ENCODE results near the gene LRIG1. TPM values are rescaled to one million over a fixed set of nuclear protein-coding genes. Genes with fewer than 3 reads are reported as not detected.

Gene LRIG1
- polyA plus RNA-seq, 6 donors from 2014 or later = 9.8 to 20.7 (median 12.5) TPM

- ATAC-seq (ENCODE audit: low read depth in 2 of 2) (no peak), DNase-seq (no peak)
- Mint-ChIP-seq H3K36me3 (no peaks in the 10 kb centered on the region), H3K27ac (peak overlapping the region in 5 of 6 donors; percentile 34 to 91 (median 71)), H3K4me3 (peak overlapping the region; percentile 81 to 95 (median 89)), H3K4me1 (peaks cover 14 to 24% (median 20%) of the 10 kb centered on the region in 3 donors), H3K9me3 (no peaks in the 10 kb centered on the region), H3K27me3 (peaks cover 20 to 37% (median 37%) of the 10 kb centered on the region in 3 donors)
Measured at GRCh38 chr3:66501483-66502244, 842 bp upstream of the LRIG1 start.

DNA sequence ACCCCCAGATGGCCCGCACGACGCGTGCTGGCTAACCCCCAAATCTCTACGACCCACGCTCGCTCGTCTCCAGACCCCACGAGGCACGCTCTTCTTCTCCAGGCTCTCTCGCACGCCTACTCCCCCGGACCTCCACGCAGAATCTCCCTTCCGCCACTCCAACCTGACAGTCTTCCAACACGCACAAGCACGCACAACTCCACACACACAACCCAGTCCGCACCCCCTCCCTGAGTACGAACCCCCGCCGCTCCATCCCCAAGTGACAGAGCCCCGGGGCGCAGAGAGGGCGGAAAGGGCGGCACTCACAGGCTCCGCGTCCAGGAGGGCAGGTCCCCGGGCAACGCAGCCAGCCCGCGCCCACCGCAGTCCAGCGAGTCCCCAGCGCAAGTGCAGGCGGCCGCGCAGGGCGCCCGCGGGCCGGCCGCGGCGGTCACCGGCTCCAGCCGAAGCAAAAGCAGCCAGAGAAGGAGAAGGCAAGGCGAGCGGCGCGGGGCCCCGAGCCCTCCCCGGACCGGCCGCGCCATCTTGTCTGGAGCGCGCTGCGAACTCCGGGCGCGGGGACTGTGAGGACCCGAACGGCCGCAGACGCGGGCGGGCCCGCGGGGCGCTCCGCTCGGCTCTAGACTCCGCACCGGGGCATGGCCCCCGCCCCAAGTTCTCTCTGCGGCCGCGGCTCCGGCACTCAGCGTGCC lies 794 bp downstream of the LRIG1 start:
- peak overlapping the region in 1 of 6 donors; percentile 96 for H3K27ac Mint-ChIP-seq
- peak overlapping the region; percentile 81 to 94 (median 93) for H3K4me3 Mint-ChIP-seq
- H3K4me1 Mint-ChIP-seq = peaks cover 14 to 32% (median 28%) of the 10 kb centered on the region in 3 donors
- H3K27me3 Mint-ChIP-seq = peaks cover 36 to 49% (median 48%) of the 10 kb centered on the region in 3 donors
- ATAC-seq (ENCODE audit: low read depth in 2 of 2) = peak; percentile 10 to 16
- H3K9me3 Mint-ChIP-seq = no peaks in the 10 kb centered on the region
- peaks cover 0 to 7% of the 10 kb centered on the region in 2 donors for H3K36me3 Mint-ChIP-seq
- peak; percentile 31 for DNase-seq

DNA sequence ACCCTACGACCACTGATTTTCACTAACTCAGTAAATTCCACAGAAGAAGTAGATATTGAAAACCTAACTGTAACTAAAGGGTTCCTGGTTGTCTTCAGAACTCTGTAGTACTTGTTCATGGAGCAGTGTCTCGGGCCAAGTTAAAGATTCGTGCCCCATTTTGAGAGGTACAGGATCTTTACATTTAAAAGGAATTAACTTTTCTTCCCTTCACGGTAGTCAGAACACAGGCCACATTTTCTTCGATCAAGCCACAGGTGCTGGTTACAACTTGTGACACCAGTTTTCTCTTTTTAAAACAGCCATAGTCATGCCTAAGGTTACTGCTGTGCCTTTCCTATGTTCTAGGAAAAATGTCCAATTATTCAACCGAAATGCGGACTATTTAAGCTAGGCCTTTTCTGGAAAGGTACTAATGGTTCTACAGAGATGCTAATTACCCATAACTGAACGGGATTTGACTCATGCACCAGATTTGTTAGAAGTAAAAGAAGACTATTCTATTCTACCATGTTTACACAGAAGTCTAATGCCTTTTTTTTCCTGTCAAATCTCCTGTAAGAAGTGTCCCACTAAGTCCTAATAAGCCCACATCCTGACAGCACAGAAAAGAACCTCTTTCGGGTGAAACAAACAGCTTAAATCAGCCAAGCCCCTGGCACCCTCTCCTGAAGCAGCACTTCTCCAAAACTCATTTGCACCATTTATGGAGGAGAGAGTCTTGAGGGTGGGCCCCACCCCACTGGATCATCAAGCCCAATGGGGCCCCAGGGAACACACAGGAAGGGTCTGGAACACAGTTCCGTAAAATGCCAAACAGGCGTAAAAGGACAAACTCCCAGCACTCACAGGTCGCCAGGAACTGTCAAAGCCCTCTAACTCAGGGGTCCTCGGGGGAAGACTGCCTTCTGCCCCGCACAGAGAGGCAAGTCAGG lies 1.9 kb downstream of the LRIG1 start:
- DNase-seq (no peak), ATAC-seq (ENCODE audit: low read depth in 2 of 2) (no peak)
- Mint-ChIP-seq H3K9me3 (no peaks in the 10 kb centered on the region), H3K4me1 (peaks cover 14 to 32% (median 28%) of the 10 kb centered on the region in 3 donors), H3K36me3 (peaks cover 0 to 7% of the 10 kb centered on the region in 2 donors), H3K4me3 (peak overlapping the region; percentile 81 to 94 (median 93)), H3K27me3 (peaks cover 40 to 54% (median 43%) of the 10 kb centered on the region in 3 donors), H3K27ac (peak overlapping the region in 2 of 6 donors; percentile 63 to 96)

- H3K9me3 Mint-ChIP-seq = no peaks in the 10 kb centered on the region
- H3K27ac Mint-ChIP-seq = no peak overlapping the region
- peak overlapping the region in 3 of 8 donors; percentile 37 to 93 (median 86) for H3K4me3 Mint-ChIP-seq
- peaks cover 0 to 7% of the 10 kb centered on the region in 2 donors for H3K36me3 Mint-ChIP-seq
- ATAC-seq (ENCODE audit: low read depth in 2 of 2) = no peak
- DNase-seq = no peak
- peaks cover 14 to 36% (median 32%) of the 10 kb centered on the region in 3 donors for H3K4me1 Mint-ChIP-seq
- peaks cover 36 to 62% (median 48%) of the 10 kb centered on the region in 3 donors for H3K27me3 Mint-ChIP-seq
Measured at GRCh38 chr3:66497985-66498671, 2.7 kb downstream of the LRIG1 start.

- H3K27ac Mint-ChIP-seq = no peak overlapping the region
- H3K36me3 Mint-ChIP-seq = peaks cover 0 to 7% of the 10 kb centered on the region in 2 donors
- DNase-seq (no peak), ATAC-seq (ENCODE audit: low read depth in 2 of 2) (no peak)
- peak overlapping the region in 1 of 8 donors; percentile 4 for H3K4me3 Mint-ChIP-seq
- no peaks in the 10 kb centered on the region for H3K9me3 Mint-ChIP-seq
- peaks cover 14 to 36% (median 32%) of the 10 kb centered on the region in 3 donors for H3K4me1 Mint-ChIP-seq
- H3K27me3 Mint-ChIP-seq = peaks cover 43 to 62% (median 49%) of the 10 kb centered on the region in 3 donors
Measured at GRCh38 chr3:66497288-66497984, 3.4 kb downstream of the LRIG1 start.

GRCh38 chr3:66496746-66497145 lies 4.1 kb downstream of the LRIG1 start:
- peaks cover 49 to 62% (median 55%) of the 10 kb centered on the region in 3 donors for H3K27me3 Mint-ChIP-seq
- DNase-seq (no peak), ATAC-seq (ENCODE audit: low read depth in 2 of 2) (no peak)
- H3K4me3 Mint-ChIP-seq = peak overlapping the region in 1 of 8 donors; percentile 0
- peaks cover 14 to 36% (median 31%) of the 10 kb centered on the region in 3 donors for H3K4me1 Mint-ChIP-seq
- no peaks in the 10 kb centered on the region for H3K9me3 Mint-ChIP-seq
- peaks cover 0 to 7% of the 10 kb centered on the region in 2 donors for H3K36me3 Mint-ChIP-seq
- no peak overlapping the region for H3K27ac Mint-ChIP-seq

DNA sequence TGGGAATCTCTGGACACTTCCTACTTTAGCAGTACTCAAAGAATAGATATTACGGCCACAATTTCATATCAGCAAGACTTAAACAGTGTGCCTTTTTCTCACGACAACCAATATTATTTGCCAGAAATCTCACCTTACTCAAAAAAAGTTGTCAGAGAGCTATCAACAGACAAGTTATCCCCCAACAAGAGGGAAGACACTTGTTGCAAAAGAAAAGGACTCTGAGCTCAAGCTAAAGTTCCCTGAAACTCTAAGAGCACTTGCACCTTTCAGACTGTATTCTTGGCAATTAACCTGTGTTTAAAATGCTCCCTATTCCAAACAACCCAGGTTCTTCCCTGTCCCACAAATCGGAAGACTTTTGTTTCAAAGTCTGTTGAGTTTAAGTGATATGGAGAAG lies 4.5 kb downstream of the LRIG1 start:
- peaks cover 14 to 32% (median 27%) of the 10 kb centered on the region in 3 donors for H3K4me1 Mint-ChIP-seq
- no peak for ATAC-seq (ENCODE audit: low read depth in 2 of 2)
- peaks cover 49 to 62% (median 55%) of the 10 kb centered on the region in 3 donors for H3K27me3 Mint-ChIP-seq
- H3K4me3 Mint-ChIP-seq = no peak overlapping the region
- H3K36me3 Mint-ChIP-seq = peaks cover 0 to 7% of the 10 kb centered on the region in 2 donors
- H3K27ac Mint-ChIP-seq = no peak overlapping the region
- DNase-seq = no peak
- H3K9me3 Mint-ChIP-seq = no peaks in the 10 kb centered on the region

GRCh38 chr3:66495668-66496045 lies 5.2 kb downstream of the LRIG1 start:
- DNase-seq (no peak), ATAC-seq (ENCODE audit: low read depth in 2 of 2) (no peak)
- Mint-ChIP-seq H3K27me3 (peaks cover 46 to 57% (median 55%) of the 10 kb centered on the region in 3 donors), H3K4me1 (peaks cover 11 to 29% (median 23%) of the 10 kb centered on the region in 3 donors), H3K4me3 (no peak overlapping the region), H3K27ac (no peak overlapping the region), H3K9me3 (no peaks in the 10 kb centered on the region), H3K36me3 (peaks cover 0 to 7% of the 10 kb centered on the region in 2 donors)

DNA sequence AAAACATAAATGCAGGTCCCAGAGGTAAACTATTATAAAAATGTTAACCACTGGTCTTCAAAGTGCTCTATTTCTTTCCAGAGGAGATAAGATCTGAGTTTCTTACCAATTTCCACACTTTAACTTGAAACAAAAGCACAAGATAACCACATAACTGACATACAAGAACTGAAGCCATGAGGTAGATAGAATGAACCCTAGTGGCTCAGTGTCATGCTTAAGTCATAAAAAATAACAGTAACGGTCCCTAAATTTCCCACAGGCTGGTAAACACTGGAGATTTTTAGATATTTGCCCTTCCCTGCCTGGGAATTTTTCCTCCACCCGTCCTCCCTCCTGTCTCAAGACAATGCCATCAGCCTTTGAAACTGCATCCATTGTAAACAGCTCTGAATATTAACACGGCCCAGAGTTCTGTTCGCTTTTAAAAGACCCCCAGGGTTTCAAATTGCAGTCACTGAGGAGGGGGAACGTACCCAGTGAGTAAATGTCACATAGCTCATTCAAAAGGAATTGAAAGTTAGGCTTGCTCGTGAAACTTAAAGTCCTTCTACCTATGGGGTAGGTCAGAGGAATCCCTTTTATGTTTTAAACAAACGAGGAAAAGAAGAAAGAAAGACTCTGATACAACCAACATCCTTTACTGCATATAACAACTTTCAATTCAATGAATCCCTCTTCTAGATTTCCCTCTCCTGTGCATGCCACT lies 5.7 kb downstream of the LRIG1 start:
- Mint-ChIP-seq H3K27me3 (peaks cover 46 to 57% (median 55%) of the 10 kb centered on the region in 3 donors), H3K36me3 (peaks cover 0 to 7% of the 10 kb centered on the region in 2 donors), H3K27ac (no peak overlapping the region), H3K4me3 (no peak overlapping the region), H3K9me3 (no peaks in the 10 kb centered on the region), H3K4me1 (peaks cover 13 to 32% (median 26%) of the 10 kb centered on the region in 3 donors)
- DNase-seq (no peak), ATAC-seq (ENCODE audit: low read depth in 2 of 2) (no peak)

DNA sequence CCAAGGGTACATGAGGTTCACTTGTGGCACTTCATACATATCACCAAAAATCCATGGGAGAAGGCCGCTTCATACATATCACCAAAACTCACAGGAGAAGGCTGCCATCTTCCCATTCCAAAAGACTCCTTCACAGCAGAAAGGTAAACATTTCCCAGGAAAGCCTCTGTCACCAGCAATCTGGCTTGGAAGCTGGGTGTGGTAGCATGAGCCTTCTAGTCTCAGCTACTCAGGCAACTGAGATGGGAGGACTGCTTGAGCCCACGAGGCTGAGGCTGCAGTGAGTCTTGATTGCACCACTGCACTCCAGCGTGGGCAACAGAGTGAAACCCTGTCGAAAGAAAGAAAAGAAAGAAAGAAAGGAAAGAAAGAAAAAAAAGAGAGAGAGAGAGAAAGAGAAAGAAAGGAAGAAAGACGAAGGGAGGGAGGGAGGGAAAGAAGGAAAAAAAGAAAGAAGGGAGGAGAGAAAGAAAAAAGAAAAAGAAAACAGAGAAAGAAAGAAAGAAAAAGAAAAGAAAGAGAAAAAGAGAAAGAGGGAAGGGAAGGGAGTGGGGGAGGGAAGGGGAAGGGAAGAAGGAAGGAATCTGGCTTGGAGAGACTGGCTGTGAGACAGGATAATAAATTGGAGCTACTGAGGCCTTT lies 7.2 kb downstream of the LRIG1 start:
- ATAC-seq (ENCODE audit: low read depth in 2 of 2) (no peak), DNase-seq (no peak)
- Mint-ChIP-seq H3K4me3 (peak overlapping the region in 1 of 8 donors; percentile 47), H3K9me3 (no peaks in the 10 kb centered on the region), H3K36me3 (peaks cover 0 to 7% of the 10 kb centered on the region in 2 donors), H3K27me3 (peaks cover 32 to 42% (median 40%) of the 10 kb centered on the region in 3 donors), H3K4me1 (peaks cover 11 to 27% (median 25%) of the 10 kb centered on the region in 3 donors), H3K27ac (peak overlapping the region in 1 of 6 donors; percentile 7)

GRCh38 chr3:66492672-66493071 lies 8.2 kb downstream of the LRIG1 start:
- no peaks in the 10 kb centered on the region for H3K9me3 Mint-ChIP-seq
- H3K27ac Mint-ChIP-seq = no peak overlapping the region
- DNase-seq (no peak), ATAC-seq (ENCODE audit: low read depth in 2 of 2) (no peak)
- H3K4me3 Mint-ChIP-seq = no peak overlapping the region
- H3K27me3 Mint-ChIP-seq = peaks cover 32 to 40% (median 38%) of the 10 kb centered on the region in 3 donors
- H3K36me3 Mint-ChIP-seq = peaks cover 0 to 7% of the 10 kb centered on the region in 2 donors
- H3K4me1 Mint-ChIP-seq = peaks cover 11 to 29% (median 26%) of the 10 kb centered on the region in 3 donors
